Measurements from ENCODE around the gene CDK5RAP2. TPM values are rescaled to one million over a fixed set of nuclear protein-coding genes. Genes with fewer than 3 reads are reported as not detected.

The CDK5RAP2 gene
- total and polyA plus RNA-seq, 9 of the 15 experiments (the other 6 are each of a cell fraction or from before 2014, with no cell fraction given), result 19.9 to 68.8 (median 42.2) TPM

DNA sequence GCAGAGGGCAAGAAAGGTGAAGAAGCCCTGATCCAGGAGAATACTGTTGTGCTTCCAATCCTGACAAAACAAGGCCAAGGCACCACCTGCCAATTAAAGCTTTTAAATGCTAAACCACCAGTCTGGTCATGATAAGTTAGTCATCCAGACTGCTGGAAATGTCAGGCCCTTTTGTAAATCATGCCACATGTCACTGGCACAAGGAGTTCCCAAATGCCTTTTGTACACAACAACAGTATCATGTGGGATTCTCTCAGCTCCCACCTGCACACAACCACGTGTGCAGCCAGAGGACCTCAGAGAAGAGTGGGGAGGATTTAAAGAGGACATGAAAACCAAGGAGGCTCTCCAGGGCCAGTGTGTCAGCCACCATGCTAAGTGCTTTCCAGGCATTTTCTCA is 99.3 kb downstream of the CDK5RAP2 start:
- no peak overlapping the region for H3K27ac ChIP-seq (ENCODE audit: extremely low read depth, low read depth, low read length)
- H3K9me3 ChIP-seq (replicated peaks; ENCODE audit: control insufficient read depth, insufficient read depth, low read depth, low read length), result no peaks in the 10 kb centered on the region
- peaks cover 3% of the 10 kb centered on the region; the same call in 1 of the 2 replicates for H4K20me1 ChIP-seq (replicated peaks; ENCODE audit: control insufficient read depth, insufficient read depth, low read length)
- TF ChIP-seq DDX20 (tag; IDR thresholded peaks at IDR 0.05; ENCODE audit: low read depth), result no peak
- TF ChIP-seq, protein P1, sequence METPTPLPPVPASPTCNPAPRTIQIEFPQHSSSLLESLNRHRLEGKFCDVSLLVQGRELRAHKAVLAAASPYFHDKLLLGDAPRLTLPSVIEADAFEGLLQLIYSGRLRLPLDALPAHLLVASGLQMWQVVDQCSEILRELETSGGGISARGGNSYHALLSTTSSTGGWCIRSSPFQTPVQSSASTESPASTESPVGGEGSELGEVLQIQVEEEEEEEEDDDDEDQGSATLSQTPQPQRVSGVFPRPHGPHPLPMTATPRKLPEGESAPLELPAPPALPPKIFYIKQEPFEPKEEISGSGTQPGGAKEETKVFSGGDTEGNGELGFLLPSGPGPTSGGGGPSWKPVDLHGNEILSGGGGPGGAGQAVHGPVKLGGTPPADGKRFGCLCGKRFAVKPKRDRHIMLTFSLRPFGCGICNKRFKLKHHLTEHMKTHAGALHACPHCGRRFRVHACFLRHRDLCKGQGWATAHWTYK (CRISPR knock-in tag; IDR thresholded peaks at IDR 0.05), result no peak
- no peak for TF ChIP-seq SRSF1 (IDR thresholded peaks at IDR 0.05; ENCODE audit: low read depth, low read length)
- TF ChIP-seq SPI1 (IDR thresholded peaks at IDR 0.05; ENCODE audit: borderline replicate concordance, low read depth, low read length), result no peak
- no peak for TF ChIP-seq FOXA3 (CRISPR knock-in tag; conservative IDR thresholded peaks at IDR 0.05 in 1 of 2, IDR thresholded peaks at IDR 0.05 in 1 of 2)
- no peak for TF ChIP-seq NCOA4 (IDR thresholded peaks at IDR 0.05; ENCODE audit: partially characterized antibody)
- TF ChIP-seq FOXK2 (conservative IDR thresholded peaks at IDR 0.05 in 1 of 2, IDR thresholded peaks at IDR 0.05 in 1 of 2; ENCODE audit: low read depth in 2 of 2), result no peak
- TF ChIP-seq FOSL1 (tag; conservative IDR thresholded peaks at IDR 0.05), result no peak
- TF ChIP-seq FOS (IDR thresholded peaks at IDR 0.05; ENCODE audit: extremely low read depth, insufficient read length), result no peak
- TF ChIP-seq ZNF764 (CRISPR knock-in tag; IDR thresholded peaks at IDR 0.05; ENCODE audit: low read depth), result no peak
- TF ChIP-seq MEF2A (IDR thresholded peaks at IDR 0.05; ENCODE audit: control insufficient read depth, low read depth, low read length), result no peak
- TF ChIP-seq IFI16 (CRISPR knock-in tag; IDR thresholded peaks at IDR 0.05), result no peak
- TF ChIP-seq ZKSCAN1 (IDR thresholded peaks at IDR 0.05; ENCODE audit: low read depth, low read length), result no peak
- no peak for TF ChIP-seq RBM22 (IDR thresholded peaks at IDR 0.05; ENCODE audit: low read depth, low read length, poor library complexity, severe bottlenecking)
- no peak for TF ChIP-seq ZNF263 (CRISPR knock-in tag; IDR thresholded peaks at IDR 0.05; ENCODE audit: borderline replicate concordance)
- no peak for TF ChIP-seq SMAD2 (IDR thresholded peaks at IDR 0.05; ENCODE audit: low read depth, low read length)
- no peak for TF ChIP-seq RB1 (IDR thresholded peaks at IDR 0.05; ENCODE audit: low read depth)
- TF ChIP-seq ZC3H8 (IDR thresholded peaks at IDR 0.05), result no peak
- no peak for TF ChIP-seq KDM4B (IDR thresholded peaks at IDR 0.05; ENCODE audit: borderline replicate concordance in 2 of 2, low read depth in 1 of 2)
- TF ChIP-seq BRF1 (IDR thresholded peaks at IDR 0.05; ENCODE audit: borderline replicate concordance, extremely low read depth, insufficient read length), result no peak
- intact Hi-C loops (cut with micrococcal nuclease), result no loop called here
- no peak overlapping the region for H2AFZ ChIP-seq (ENCODE audit: low read depth, low read length)
- no peak for DNase-seq (ENCODE audit: extremely low read depth in 1 of 4, low spot score in 3 of 4)
- BruUV-seq (replicated peaks), result no TSS peak
- ATAC-seq, result no peak
- ChIA-PET POLR2A (interaction anchor here (0.6 to 0.7 kb wide), 3 partner anchors 12 to 175 kb away, joined by 3 to 4 read pairs (median 3); no protein-coding TSS in a partner anchor), CTCF (ENCODE audit: low intra/inter-chr PET ratio) (no interaction called here)
- H3K9me1 ChIP-seq (ENCODE audit: control insufficient read depth, insufficient read depth, low read length), result no peaks in the 10 kb centered on the region
- no peak overlapping the region for H3K9ac ChIP-seq (ENCODE audit: insufficient read depth in 1 of 2, low read depth in 2 of 2, low read length in 2 of 2)
- in situ Hi-C loops (cut with MboI), result no loop called here
- no peaks in the 10 kb centered on the region for H3K4me1 ChIP-seq (replicated peaks in 1 of 2; ENCODE audit: control insufficient read depth in 2 of 2, insufficient read depth in 2 of 2, low read length in 2 of 2)
- no peaks in the 10 kb centered on the region for H3K27me3 ChIP-seq (ENCODE audit: control insufficient read depth in 2 of 2, insufficient read depth in 2 of 2, low read length in 2 of 2)
- no peak overlapping the region for H3K4me3 ChIP-seq
- WGBS (ENCODE audit: insufficient coverage, low coverage, missing lambda C conversion rate), result 50% methylated on average over 1 of the region's 1 CpG
- H3K36me3 ChIP-seq (ENCODE audit: control insufficient read depth, insufficient read depth, low read length), result peaks cover 75% of the 10 kb centered on the region
- FAIRE-seq, result no peak
- H3K79me2 ChIP-seq (ENCODE audit: control insufficient read depth, insufficient read depth, low read length), result no peaks in the 10 kb centered on the region
- H3K4me2 ChIP-seq (ENCODE audit: insufficient read depth, low read length), result no peak overlapping the region

All from K562 (cell line).